SK-N-MC (cell line): ENCODE measurements around the gene ARHGAP32.

Experiments
- DNase-seq: peaks from one replicate; pipeline ENCODE4 v3.0.0-alpha.2; 2011; ENCODE audit warnings: low read depth, low spot score
- H3K27ac ChIP-seq: fragments of 200-600 bp; sonication (generic); 2 replicates; pipeline ENCODE4 v1.5.1; 2016; ENCODE audit warnings: mixed run types
- H3K36me3 ChIP-seq: fragments of 200-600 bp; sonication (generic); 2 replicates; pipeline ENCODE4 v1.6.1; 2017; ENCODE audit warnings: antibody characterized with exemption, low read length, mixed read lengths; ENCODE audit not compliant: insufficient read depth
- H3K4me3 ChIP-seq: fragments of 200-600 bp; sonication (generic); 2 replicates; pipeline ENCODE4 v1.5.1; 2016
- H3K9ac ChIP-seq: fragments of 200-600 bp; sonication (generic); 2 replicates; pipeline ENCODE4 v1.8.0; 2017; ENCODE audit warnings: mixed run types, mixed read lengths; ENCODE audit not compliant: insufficient read length
- H3K9me3 ChIP-seq: fragments of 200-600 bp; sonication (generic); 2 replicates; pipeline ENCODE4 v1.6.1; 2017; ENCODE audit warnings: low read depth, mild to moderate bottlenecking, antibody characterized with exemption, low read length, moderate library complexity, mixed read lengths
- EZH2 ChIP-seq: fragments of 200-600 bp; sonication (generic); IDR thresholded peaks from one replicate; pipeline ENCODE4 v1.6.1; 2017; ENCODE audit warnings: antibody characterized with exemption
- FOXP2 ChIP-seq: optimal IDR thresholded peaks from 2 replicates; pipeline ENCODE3; 2011; ENCODE audit warnings: mild to moderate bottlenecking, moderate library complexity; ENCODE audit not compliant: insufficient read depth; ENCODE audit errors: extremely low read length, control extremely low read depth
- POLR2AphosphoS5 ChIP-seq: IDR thresholded peaks from 2 replicates; pipeline ENCODE4 v1.6.1; 2012; ENCODE audit warnings: mild to moderate bottlenecking, low read depth, low read length, borderline replicate concordance

ARHGAP32 gene

GRCh38 chr11:129102756-129103155, 89.4 kb downstream of the ARHGAP32 start:
- Histone ChIP-seq H3K27ac (no peak overlapping the region), H3K36me3 (no peaks in the 10 kb centered on the region; the same call in 1 of the 2 replicates), H3K9me3 (no peaks in the 10 kb centered on the region; the same call in 1 of the 2 replicates), H3K4me3 (no peak overlapping the region), H3K9ac (no peak overlapping the region)
- no peak for DNase-seq
- TF ChIP-seq POLR2AphosphoS5 (no peak), EZH2 (no peak), FOXP2 (no peak)

DNA sequence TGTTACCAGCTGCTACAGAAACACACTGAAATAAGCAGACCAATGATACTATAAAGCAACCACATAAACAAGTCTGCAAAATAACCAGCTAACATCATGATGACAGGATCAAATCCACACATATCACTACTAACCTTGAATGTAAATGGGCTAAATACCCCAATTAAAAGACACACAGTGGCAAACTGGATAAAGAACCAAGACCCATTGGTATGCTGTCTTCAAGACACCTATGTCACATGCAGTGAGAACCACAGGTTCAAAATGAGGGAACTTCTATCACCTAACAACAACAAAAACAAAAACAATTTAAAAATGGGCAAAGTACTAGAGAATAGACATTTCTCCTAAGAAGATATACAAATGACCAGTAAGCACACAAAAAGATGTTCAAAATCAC, 89.9 kb downstream of the ARHGAP32 start:
- no peak overlapping the region for H3K9ac ChIP-seq
- H3K27ac ChIP-seq = no peak overlapping the region
- no peak for TF ChIP-seq POLR2AphosphoS5
- TF ChIP-seq EZH2 = no peak
- TF ChIP-seq FOXP2 = no peak
- H3K4me3 ChIP-seq = no peak overlapping the region
- no peaks in the 10 kb centered on the region; the same call in 1 of the 2 replicates for H3K9me3 ChIP-seq
- DNase-seq = no peak
- H3K36me3 ChIP-seq = no peaks in the 10 kb centered on the region; the same call in 1 of the 2 replicates

DNA sequence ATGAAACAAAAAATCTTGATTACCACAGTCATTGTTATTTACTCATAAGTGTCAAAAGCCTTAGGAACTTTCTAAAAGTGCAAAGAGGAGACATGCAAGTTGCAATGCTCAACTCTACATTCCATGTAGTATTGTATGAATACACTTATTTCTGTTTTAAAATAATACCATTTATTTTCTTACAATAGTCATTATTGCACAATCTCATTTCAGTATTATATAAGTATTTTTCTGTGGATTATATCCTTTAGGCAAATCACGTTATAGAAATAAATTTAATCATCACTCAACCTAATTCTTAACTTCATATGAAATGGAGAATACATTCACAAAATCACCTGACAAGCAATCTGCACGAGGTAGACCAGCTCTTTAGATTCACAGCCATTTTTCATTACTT, 98.8 kb downstream of the ARHGAP32 start:
- no peaks in the 10 kb centered on the region for H3K9me3 ChIP-seq
- H3K27ac ChIP-seq = no peak overlapping the region
- H3K4me3 ChIP-seq = no peak overlapping the region
- H3K36me3 ChIP-seq = no peaks in the 10 kb centered on the region
- TF ChIP-seq FOXP2 (no peak), EZH2 (no peak), POLR2AphosphoS5 (no peak)
- H3K9ac ChIP-seq = no peak overlapping the region
- no peak for DNase-seq

- no peak for DNase-seq
- Histone ChIP-seq H3K9ac (no peak overlapping the region), H3K4me3 (no peak overlapping the region), H3K9me3 (no peaks in the 10 kb centered on the region), H3K36me3 (no peaks in the 10 kb centered on the region), H3K27ac (no peak overlapping the region)
- TF ChIP-seq POLR2AphosphoS5 (no peak), FOXP2 (no peak), EZH2 (no peak)
Measured at GRCh38 chr11:129090056-129090455, 102.1 kb downstream of the ARHGAP32 start.

- Histone ChIP-seq H3K36me3 (no peaks in the 10 kb centered on the region), H3K27ac (no peak overlapping the region), H3K9ac (no peak overlapping the region), H3K9me3 (no peaks in the 10 kb centered on the region), H3K4me3 (no peak overlapping the region)
- DNase-seq = no peak
- no peak for TF ChIP-seq EZH2
- no peak for TF ChIP-seq FOXP2
- TF ChIP-seq POLR2AphosphoS5 = no peak
Measured at GRCh38 chr11:129089279-129089678, 102.8 kb downstream of the ARHGAP32 start.

- no peak overlapping the region for H3K9ac ChIP-seq
Measured at GRCh38 chr11:129086976-129087375, 105.1 kb downstream of the ARHGAP32 start.

GRCh38 chr11:129077191-129077590, 114.9 kb downstream of the ARHGAP32 start:
- Histone ChIP-seq H3K9ac (no peak overlapping the region), H3K4me3 (no peak overlapping the region), H3K36me3 (no peaks in the 10 kb centered on the region), H3K9me3 (no peaks in the 10 kb centered on the region), H3K27ac (no peak overlapping the region)
- no peak for DNase-seq
- TF ChIP-seq POLR2AphosphoS5 (no peak), FOXP2 (no peak), EZH2 (no peak)

More at GRCh38 chr11:129086976-129087375, 105.1 kb downstream of the ARHGAP32 start:
- no peak for DNase-seq
- Histone ChIP-seq H3K27ac (no peak overlapping the region), H3K9me3 (no peaks in the 10 kb centered on the region), H3K4me3 (no peak overlapping the region), H3K36me3 (no peaks in the 10 kb centered on the region)
- TF ChIP-seq FOXP2 (no peak), POLR2AphosphoS5 (no peak), EZH2 (no peak)

GRCh38 chr11:129075757-129076156, 116.4 kb downstream of the ARHGAP32 start:
- DNase-seq = no peak
- H3K27ac ChIP-seq = no peak overlapping the region
- H3K36me3 ChIP-seq = no peaks in the 10 kb centered on the region
- H3K9ac ChIP-seq = no peak overlapping the region
- H3K4me3 ChIP-seq = no peak overlapping the region
- no peaks in the 10 kb centered on the region for H3K9me3 ChIP-seq
- TF ChIP-seq FOXP2 = no peak
- TF ChIP-seq EZH2 = no peak
- TF ChIP-seq POLR2AphosphoS5 = no peak

DNA sequence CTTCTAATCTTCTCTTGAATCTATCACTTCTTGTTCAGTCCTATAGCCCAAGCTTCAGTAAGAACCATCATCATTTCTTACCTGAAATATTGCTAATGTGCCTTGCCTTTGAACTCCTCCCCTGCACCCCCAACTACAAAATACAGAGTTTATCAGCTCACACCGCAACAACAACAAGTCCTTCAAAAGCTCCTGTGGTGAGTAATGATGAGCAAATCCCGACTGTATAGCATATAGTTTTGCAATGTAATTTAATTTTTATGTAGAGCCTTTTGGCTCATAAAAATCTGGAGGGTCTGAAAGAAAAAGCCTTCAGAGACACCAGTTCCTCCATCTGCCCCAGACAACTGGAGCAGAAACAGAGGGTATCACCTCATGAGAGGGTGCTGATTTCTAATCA, 124.7 kb downstream of the ARHGAP32 start:
- Histone ChIP-seq H3K9ac (no peak overlapping the region), H3K4me3 (no peak overlapping the region), H3K36me3 (peaks cover 3% of the 10 kb centered on the region; the same call in 1 of the 2 replicates), H3K27ac (no peak overlapping the region), H3K9me3 (no peaks in the 10 kb centered on the region)
- DNase-seq = no peak
- TF ChIP-seq FOXP2 (no peak), EZH2 (no peak)
